Effector CD8-positive, alpha-beta T cell (primary cell): ENCODE data around the gene BRD8.
"Not testable (repeated sequence)": the region's sequence is repeated elsewhere in the genome, so short reads cannot be mapped to it uniquely, and the experiment has no call there.

Experiments used
- DNase-seq: peaks from one replicate; lab custom pipeline; 2025; lab: John Stamatoyannopoulos, UW
- total RNA-seq, 4 experiments: gene quantifications; one replicate each; lab custom pipeline; 2026; lab: John Stamatoyannopoulos, UW

The BRD8 gene, protein sequence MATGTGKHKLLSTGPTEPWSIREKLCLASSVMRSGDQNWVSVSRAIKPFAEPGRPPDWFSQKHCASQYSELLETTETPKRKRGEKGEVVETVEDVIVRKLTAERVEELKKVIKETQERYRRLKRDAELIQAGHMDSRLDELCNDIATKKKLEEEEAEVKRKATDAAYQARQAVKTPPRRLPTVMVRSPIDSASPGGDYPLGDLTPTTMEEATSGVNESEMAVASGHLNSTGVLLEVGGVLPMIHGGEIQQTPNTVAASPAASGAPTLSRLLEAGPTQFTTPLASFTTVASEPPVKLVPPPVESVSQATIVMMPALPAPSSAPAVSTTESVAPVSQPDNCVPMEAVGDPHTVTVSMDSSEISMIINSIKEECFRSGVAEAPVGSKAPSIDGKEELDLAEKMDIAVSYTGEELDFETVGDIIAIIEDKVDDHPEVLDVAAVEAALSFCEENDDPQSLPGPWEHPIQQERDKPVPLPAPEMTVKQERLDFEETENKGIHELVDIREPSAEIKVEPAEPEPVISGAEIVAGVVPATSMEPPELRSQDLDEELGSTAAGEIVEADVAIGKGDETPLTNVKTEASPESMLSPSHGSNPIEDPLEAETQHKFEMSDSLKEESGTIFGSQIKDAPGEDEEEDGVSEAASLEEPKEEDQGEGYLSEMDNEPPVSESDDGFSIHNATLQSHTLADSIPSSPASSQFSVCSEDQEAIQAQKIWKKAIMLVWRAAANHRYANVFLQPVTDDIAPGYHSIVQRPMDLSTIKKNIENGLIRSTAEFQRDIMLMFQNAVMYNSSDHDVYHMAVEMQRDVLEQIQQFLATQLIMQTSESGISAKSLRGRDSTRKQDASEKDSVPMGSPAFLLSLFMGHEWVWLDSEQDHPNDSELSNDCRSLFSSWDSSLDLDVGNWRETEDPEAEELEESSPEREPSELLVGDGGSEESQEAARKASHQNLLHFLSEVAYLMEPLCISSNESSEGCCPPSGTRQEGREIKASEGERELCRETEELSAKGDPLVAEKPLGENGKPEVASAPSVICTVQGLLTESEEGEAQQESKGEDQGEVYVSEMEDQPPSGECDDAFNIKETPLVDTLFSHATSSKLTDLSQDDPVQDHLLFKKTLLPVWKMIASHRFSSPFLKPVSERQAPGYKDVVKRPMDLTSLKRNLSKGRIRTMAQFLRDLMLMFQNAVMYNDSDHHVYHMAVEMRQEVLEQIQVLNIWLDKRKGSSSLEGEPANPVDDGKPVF
- 84.6 to 119 (median 106) reads per million in 4 experiments for total RNA-seq

DNA sequence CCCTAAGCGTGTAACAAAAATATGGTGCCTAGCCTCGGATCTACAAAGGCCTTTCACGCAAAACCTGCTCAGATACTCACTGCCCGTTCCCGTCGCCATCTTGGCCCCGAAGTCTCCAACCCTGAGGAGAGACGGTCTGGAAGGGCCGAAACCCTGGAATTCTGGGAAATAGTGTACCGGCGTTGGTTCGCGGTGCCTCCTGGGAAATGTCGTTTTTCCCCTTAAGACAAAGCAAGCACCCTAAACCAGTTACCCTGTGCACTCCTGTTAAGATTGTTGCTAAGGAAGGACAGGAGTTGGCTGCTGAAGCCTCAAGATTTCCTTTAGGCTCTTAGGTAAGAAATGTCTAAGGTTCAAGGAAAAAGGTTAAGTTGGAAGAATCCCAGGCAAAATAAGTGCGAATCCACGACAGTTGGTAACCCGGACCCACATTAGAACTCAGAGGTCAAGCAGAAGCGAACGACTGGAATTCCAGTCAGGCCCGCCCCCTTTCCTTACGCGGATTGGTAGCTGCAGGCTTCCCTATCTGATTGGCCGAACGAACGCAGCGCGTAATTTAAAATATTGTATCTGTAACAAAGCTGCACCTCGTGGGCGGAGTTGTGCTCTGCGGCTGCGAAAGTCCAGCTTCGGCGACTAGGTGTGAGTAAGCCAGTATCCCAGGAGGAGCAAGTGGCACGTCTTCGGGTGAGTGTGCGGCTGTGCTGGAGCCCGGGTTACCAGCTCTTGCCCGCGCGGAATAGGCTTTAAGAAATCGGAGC lies at the start of gene BRD8, which contains the start of gene KIF20A:
Gene BRD8, minus strand, starts transcription at position 115 of the 761 bp plus-strand sequence. Its CDS starts 16 bp downstream, at position 99.
Gene KIF20A, plus strand, starts transcription at position 597 of the 761 bp plus-strand sequence. CDS start 569 bp downstream, outside the sequence.
- DNase-seq: peak; percentile 83

DNA sequence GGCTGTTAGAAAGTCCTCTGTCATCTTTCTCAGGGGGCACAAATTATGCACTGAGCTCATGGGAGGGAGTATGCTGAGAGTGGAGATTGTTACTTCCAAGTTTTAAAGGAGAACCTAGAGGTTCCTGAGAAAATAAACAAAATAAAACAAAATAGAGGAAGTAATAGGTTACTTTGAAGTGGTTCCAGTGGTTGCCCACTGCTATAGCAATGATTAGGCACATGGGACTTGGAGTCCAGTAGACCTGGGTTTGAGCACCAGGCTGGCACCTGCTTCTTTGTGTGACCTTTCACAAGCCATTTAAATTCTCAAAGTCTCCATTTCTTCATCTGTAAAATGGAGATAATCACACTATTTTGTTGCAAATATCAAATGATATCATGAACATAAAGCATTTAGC lies 48.5 kb upstream of the BRD8 start:
- DNase-seq: no peak

DNA sequence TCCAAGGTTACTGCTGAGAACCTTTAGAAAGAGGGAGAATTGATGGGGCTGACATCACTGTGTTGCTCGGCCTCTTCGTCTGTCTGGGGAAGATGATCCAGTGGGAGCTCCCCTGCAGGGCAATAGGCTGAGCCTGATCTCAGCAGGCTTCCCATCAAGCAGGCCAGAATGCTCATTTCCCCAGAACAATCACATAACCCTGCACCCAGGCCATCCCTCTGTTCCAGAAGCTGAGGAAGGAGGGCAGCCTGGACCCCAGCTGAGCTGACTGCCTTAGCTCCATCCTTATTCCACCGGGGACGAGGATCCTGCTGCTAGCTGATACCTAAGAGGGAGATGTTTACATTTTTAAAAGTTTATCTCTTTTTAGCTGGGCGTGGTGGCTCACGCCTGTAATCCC lies 46.3 kb upstream of the BRD8 start:
- no peak for DNase-seq

DNA sequence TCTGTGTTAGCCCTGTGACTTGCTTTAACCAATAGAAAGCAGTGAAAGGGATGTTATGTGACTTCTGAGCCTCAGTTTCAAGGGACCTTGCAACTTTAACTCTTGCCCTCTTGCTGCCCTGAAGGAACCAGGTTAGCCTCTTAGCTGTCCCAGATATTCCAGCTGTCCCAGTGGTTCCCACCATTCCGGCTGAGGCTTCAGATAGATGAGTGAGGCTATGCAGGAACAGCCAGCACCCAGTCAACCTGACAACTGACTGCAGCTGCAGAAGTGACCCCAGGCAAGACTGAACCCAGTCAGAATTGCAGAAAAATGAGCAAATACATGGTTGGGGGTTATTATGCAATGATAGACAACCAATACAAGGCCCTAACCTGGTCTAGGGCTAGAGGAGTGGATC lies 45.1 kb upstream of the BRD8 start:
- no peak for DNase-seq

DNA sequence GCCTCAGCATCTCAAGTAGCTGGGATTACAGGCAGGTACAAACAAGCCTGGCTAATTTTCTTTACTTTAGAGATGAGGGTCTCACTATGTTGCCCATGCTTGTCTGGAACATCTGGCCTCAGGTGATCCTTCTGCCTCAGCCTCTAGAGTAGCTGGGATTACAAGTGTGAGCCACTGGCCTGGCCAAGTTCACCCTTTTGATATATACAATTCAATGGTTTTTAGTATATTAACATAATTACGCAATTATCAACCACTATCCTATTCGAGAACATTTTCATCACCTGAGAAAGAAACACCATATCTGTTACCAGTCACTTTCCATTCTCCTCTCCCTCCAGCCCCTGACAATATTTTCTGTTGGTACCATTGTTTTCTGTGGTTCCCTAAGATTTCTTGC lies 38.4 kb upstream of the BRD8 start:
- no peak for DNase-seq

DNA sequence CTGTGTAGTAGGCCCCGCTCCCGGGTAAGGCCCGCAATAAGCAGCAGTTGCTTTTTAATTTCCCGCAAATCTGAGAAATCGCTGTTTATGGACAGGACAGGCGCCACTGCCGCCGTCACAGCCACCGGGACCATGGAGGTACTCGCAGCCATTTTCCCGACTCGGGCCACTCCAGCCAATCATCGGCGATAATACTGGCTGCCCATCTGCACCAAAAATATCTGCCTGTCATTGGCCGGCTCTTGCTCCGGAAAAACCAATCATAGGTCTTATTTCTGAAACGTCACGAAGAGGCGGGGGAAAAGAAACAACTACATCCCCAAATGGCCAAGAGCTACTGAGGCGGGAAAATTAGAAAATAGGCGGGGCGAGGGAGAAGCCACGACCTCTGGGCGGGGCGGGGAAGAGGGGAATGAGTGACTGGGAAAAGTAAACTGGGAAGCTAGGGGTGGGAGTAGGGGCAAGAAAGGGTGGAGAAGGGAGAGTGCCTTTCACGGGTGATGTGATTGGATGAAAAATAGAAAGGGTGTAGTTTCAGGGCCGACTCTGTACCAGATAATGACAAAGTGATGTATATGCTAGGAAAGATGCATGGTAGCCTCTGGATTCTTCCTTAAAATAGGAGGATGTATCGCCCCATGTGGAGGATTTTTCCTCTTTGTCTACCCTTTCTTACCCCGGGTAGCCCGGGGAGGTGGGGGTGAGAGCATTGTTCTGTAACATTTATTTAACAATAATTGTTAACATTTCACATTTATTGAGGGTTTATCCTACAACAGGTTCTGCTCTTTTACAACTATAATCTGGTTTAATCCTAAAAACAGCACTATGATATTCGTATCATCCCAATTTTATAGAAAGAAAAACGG lies 35.0 kb upstream of the BRD8 start, which contains the start of gene CDC23:
Gene CDC23, minus strand, starts transcription at position 163 of the 869 bp plus-strand sequence. Its CDS starts 11 bp downstream, at position 152.
- DNase-seq: peak; percentile 83

DNA sequence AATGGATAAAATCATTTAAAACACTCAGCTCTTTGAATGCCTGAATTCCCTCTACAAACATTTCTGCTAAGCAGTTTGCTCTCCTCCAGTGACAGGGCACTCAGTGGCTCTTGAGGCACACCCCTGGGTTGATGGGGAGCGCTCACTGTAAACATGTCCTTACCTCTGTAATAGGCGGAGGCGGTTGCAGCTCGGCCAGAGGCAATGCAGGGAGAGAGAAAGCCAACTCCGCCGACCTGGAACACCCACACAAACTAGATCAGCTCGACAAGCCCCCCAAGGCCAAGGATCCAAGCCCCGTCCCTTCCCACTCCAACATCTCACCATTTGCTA lies 34.4 kb upstream of the BRD8 start:
- DNase-seq: no peak

DNA sequence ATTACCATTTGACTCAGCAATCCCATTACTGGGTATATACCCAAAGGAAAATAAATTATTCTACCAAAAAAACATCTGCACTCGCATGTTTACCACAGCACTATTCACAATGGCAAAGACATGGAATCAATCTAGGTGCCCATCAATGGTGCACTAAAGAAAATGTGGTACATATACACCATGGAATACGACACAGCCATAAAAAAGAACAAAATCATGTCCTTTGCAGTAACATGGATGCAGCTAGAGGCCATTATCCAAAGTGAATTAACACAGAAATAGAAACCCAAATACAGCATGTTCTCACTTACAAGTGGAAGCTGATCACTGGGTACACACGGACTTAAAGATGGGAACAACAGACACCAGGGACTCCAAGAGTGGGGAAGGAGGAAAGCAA lies 32.6 kb upstream of the BRD8 start:
- DNase-seq: no peak

DNA sequence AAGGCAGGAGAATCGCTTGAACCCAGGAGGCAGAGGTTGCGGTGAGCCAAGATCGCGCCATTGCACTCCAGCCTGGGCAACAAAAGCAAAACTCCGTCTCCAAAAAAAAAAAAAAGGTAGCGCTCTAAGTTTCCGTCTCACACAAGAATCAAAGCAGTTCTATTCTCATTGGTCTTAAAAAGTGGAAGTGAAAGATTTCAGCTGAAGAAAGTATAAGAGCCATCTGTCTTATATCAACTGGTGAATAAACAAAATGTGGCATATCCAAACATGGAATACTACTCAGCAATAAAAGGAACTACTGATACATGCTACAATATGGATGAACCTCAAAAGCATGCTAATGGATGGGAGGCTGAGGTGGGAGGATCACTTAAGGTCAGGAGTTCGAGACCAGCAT lies 15.4 kb upstream of the BRD8 start:
- DNase-seq: not testable (repeated sequence)

DNA sequence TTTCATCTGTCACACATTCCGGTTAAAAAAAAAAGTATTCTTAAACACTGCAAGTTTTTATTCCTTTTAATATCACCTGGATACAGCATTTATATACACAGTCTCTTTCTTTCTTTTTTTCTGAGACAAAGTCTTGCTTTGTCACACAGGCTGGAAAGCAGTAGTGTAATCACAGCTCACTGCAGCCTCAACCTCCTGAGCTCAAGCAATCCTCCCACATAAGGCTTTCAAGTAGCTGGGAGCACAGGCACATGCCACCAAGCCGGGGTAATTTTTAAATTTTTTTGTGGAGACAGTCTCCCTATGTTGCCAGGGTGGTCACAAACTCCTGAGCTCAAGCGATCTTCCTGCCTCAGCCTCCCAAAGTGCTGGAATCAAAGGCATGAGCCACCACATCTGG lies 14.4 kb upstream of the BRD8 start:
- no peak for DNase-seq

DNA sequence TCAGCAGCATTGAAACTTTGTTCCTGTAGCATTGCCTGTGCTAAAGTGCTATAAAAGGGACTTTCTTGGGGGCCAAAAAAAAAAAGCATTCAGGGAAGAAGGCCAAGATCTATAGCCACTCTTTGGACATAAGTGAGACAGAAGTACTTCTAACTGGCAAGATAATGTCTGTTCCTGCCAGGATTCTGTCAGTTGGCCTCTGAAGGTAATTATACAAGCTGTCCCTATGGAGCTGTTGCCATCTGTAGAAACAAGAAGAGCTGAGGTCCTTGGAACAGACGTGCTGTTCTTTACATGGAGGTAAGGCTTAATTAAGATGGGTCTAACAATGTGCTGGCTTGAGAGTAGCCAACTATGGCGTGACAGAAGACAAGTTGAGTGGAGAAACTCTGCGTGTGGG lies 10.2 kb upstream of the BRD8 start:
- no peak for DNase-seq

DNA sequence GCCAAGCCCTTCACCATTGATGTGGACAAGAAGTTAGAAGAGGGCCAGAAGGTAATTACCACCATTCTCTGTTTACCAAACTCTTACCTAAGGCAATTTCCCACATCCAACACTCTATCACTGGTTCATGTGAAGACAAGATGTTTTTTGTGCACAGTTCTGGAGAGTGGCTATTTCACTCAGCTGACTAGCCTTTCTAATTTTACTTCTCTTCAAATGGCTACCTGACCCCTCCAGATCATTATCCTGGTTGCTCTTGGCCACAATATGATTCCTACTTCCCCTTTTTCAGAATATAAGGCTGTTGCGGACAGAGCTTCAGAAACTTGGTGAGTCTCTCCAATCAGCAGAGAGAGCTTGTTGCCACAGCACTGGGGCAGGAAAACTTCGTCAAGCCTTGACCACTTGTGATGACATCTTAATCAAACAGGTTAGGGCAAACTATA lies 7.6 kb upstream of the BRD8 start:
- DNase-seq: no peak

DNA sequence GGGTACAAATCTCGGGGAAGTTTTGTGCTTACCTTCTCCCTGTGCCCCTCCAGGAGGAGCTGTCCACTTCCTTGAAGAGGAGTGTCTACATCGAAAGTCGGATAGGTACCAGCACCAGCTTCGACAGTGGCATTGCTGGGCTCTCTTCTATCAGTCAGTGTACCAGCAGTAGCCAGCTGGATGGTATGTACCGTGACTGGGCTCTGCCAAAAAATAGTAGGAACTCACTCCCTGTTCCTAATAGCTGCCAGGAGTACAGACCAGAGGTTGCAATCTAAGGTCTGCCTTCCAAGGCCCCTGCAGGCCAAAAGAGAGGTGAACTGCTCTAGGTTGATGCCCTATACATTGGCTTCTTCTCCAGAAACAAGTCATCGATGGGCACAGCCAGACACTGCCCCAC lies 4.4 kb upstream of the BRD8 start:
- no peak for DNase-seq

DNA sequence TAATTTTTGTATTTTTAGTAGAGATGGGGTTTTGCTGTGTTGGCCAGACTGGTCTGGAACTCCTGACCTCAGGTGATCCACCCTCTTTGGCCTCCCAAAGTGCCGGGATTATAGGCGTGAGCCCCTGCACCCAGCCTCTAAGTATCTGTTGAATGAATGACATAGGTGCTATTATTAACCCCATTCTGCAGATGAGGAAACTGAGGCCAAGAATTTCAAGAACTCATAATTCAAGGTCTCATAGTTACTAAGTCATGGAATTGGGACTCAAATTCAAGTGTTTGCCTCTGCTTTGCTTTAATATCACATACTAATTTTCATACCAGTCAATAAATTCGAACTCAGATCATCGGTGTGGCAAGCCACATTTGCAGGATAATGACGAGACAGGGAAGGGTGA lies 2.4 kb upstream of the BRD8 start:
- no peak for DNase-seq

DNA sequence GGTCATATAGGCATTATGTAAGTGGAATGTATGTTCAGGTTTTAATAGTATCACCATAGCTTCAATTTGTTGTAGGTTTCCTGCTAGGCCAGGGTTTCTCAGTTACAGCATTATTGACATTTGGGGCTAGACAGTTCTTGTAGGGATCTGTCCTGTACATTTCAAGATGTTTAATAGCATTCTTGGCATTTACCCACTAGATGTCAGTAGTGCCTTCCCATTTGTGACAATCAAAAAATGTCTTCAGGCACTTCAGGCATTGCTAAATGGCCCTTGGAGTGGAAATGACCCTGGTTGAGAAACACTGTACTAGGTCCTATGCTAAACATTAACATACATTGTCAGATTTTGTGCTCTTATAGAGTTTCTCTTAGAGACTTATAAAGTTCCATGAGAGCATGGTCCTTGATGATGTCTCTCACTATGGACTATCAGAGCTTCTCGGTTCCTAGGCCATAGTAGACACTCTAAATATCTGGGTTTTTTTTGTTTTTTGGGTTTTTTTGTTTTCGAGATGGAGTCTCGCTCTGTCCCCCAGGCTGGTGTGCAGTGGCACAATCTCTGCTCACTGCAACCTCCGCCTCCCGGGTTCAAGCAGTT lies 1.9 kb upstream of the BRD8 start:
- no peak for DNase-seq

DNA sequence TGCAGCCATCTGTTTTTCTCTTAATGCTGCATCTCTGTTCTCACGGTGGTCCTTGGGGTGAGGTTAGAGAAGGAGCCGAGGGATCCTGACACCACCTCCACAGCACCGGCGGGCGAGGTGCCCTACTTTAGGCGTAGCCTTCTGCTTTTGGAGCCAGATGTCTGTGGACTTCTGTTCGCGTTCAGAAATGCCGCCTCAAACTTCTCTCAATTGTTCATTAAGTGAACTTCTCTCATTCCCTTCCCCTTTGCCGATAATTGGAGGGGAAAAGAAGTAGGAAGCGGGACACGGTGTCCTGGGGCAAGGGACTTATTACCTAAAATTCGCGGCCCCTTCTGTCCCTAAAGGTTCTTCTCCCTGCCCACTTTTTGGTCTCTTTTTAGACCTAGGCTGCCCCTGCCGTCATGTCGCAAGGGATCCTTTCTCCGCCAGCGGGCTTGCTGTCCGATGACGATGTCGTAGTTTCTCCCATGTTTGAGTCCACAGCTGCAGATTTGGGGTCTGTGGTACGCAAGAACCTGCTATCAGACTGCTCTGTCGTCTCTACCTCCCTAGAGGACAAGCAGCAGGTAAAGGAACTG lies 937 bp upstream of the BRD8 start:
- no peak for DNase-seq

DNA sequence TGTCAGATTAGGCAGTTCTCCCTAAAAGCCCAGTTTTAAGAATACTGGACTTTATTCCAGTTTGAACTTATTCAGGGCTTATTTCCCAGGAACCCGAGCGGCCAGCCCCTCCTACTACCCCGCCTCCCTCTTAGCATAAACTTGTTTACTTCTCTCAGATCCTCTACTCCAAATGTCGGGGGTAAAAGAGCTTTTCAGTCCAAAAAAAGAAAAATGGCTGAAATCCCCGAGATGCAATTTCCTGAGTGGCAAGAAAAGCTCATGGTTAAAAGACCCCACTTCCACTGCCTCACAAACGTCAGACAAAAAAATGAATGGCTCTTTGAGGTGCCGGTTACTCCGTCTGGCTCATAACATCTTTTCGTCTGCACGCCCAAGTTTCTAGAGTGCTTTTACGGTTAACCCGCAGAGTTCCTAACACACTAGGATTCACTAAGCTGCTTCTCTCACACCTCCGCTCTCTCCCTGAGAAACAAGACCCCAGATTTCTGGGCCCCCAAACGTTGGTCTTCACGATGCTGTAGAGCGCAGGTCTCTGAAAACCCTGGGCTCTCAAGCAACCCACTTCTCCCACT lies 402 bp downstream of the BRD8 start:
- no peak for DNase-seq

DNA sequence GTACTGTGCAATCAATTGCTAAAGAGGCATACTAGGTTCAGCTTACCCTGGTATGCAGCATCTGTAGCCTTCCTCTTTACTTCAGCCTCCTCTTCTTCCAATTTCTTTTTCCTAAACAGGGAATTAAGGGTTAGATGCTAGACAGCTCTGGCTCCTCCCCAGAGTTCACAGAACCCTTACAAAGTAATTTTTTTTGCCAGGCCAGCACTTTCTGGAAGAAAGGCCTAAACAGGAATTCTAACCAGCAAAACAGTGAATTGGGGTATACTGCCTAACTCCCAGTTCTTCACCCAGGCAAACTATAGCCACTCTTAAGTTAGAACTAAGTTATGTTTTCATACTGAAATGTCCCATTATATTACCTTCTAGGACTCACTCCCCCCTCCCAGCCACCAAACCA lies 8.1 kb downstream of the BRD8 start:
- DNase-seq: no peak

DNA sequence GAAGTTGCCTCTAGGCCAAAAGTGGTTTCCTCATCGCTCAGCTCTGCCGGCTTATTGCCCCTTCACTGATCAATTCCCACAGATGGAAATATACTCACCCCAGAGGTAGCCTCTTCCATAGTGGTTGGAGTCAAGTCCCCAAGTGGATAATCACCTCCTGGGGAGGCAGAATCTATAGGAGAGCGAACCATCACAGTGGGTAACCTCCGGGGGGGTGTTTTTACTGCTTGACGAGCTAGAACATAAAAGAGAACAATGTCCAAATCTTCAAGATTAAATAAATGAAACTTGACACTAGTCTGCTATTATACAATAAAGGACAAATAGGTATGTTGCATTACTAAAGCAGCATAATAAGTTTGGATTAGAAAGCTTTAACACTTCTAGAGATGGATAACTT lies 9.3 kb downstream of the BRD8 start:
- no peak for DNase-seq
